Globus pallidus (tissue), 1 donor: ENCODE results near the gene PRR27.
A peak's percentile ranks its signal among the peaks of the same experiment; 100 is the strongest.

Experiments
- DNase-seq: peaks from one replicate; pipeline ENCODE4 v3.0.0-alpha.2; 2015; ENCODE audit warnings: low spot score

Gene PRR27

GRCh38 chr4:70153937-70154336 lies at the start of gene PRR27:
Gene PRR27 (plus strand): TSS chr4:70154237. CDS start chr4:70154376, 139 bp downstream.
- DNase-seq, result no peak

GRCh38 chr4:70110917-70111316 lies 43.1 kb upstream of the PRR27 start:
- DNase-seq, result no peak

- no peak for DNase-seq
Measured at GRCh38 chr4:70113656-70114055, 40.4 kb upstream of the PRR27 start.

GRCh38 chr4:70114096-70114495 lies 39.9 kb upstream of the PRR27 start:
- no peak for DNase-seq

- DNase-seq, result no peak
Measured at GRCh38 chr4:70120323-70120722, 33.7 kb upstream of the PRR27 start.

- DNase-seq, result no peak
Measured at GRCh38 chr4:70133473-70133872, 20.6 kb upstream of the PRR27 start.

- DNase-seq, result no peak
Measured at GRCh38 chr4:70138751-70139150, 15.3 kb upstream of the PRR27 start.

GRCh38 chr4:70151271-70151670 lies 2.8 kb upstream of the PRR27 start:
- DNase-seq, result no peak

GRCh38 chr4:70152088-70152487 lies 1.9 kb upstream of the PRR27 start:
- DNase-seq, result no peak

- DNase-seq, result no peak
Measured at GRCh38 chr4:70158576-70158975, 4.5 kb downstream of the PRR27 start.

GRCh38 chr4:70177090-70177489 lies 23.1 kb downstream of the PRR27 start:
- no peak for DNase-seq

GRCh38 chr4:70178075-70178660 lies 24.1 kb downstream of the PRR27 start:
- no peak for DNase-seq

- DNase-seq, result no peak
Measured at GRCh38 chr4:70179811-70180210, 25.8 kb downstream of the PRR27 start.

- no peak for DNase-seq
Measured at GRCh38 chr4:70181864-70182263, 27.8 kb downstream of the PRR27 start.

- DNase-seq, result no peak
Measured at GRCh38 chr4:70182517-70183167, 28.6 kb downstream of the PRR27 start.

- DNase-seq, result peak; percentile 6
Measured at GRCh38 chr4:70183168-70183939, 29.3 kb downstream of the PRR27 start.

GRCh38 chr4:70183940-70184246 lies 29.9 kb downstream of the PRR27 start:
- DNase-seq, result no peak

- DNase-seq, result no peak
Measured at GRCh38 chr4:70187216-70187615, 33.2 kb downstream of the PRR27 start.

GRCh38 chr4:70190579-70190978 lies 36.5 kb downstream of the PRR27 start:
- no peak for DNase-seq

GRCh38 chr4:70191647-70192046 lies 37.6 kb downstream of the PRR27 start:
- DNase-seq, result no peak

GRCh38 chr4:70192895-70193294 lies 38.9 kb downstream of the PRR27 start:
- no peak for DNase-seq

- no peak for DNase-seq
Measured at GRCh38 chr4:70195425-70195824, 41.4 kb downstream of the PRR27 start, which contains the start of gene ODAM. Gene ODAM (plus strand): TSS chr4:70195725. CDS start chr4:70196544, 819 bp downstream.

- no peak for DNase-seq
Measured at GRCh38 chr4:70196857-70197256, 42.8 kb downstream of the PRR27 start.
